ENCODE measurements around the gene ZKSCAN3. TPM values are rescaled to one million over a fixed set of nuclear protein-coding genes. Genes with fewer than 3 reads are reported as not detected.

Gene ZKSCAN3
- polyA plus RNA-seq, 1 donor from 2014 or later, result 14.9 TPM

- Histone ChIP-seq H4K20me1 (ENCODE audit: insufficient read depth) (no peaks in the 10 kb centered on the region), H3K27me3 (ENCODE audit: insufficient read depth, low read depth, low read length) (no peaks in the 10 kb centered on the region), H3K9me2 (ENCODE audit: insufficient read depth, low read length) (no peaks in the 10 kb centered on the region), H3K9me3 (ENCODE audit: low read length) (no peaks in the 10 kb centered on the region), H3K9ac (ENCODE audit: low read length) (peak overlapping the region; percentile 86), H2AFZ (ENCODE audit: low read depth, low read length) (peak overlapping the region; percentile 87), H3K36me3 (ENCODE audit: insufficient read depth, low read length) (no peaks in the 10 kb centered on the region), H3K79me2 (replicated peaks; ENCODE audit: insufficient read depth, low read length) (peaks cover 30% of the 10 kb centered on the region), H3F3A (ENCODE audit: insufficient read depth, low read length, poor library complexity, severe bottlenecking) (peaks cover 3% of the 10 kb centered on the region), H3K27ac (ENCODE audit: low read length) (peak overlapping the region; percentile 93), H3K4me2 (ENCODE audit: low read length) (peak overlapping the region; percentile 60), H3K4me3 (ENCODE audit: low read length) (peak overlapping the region; percentile 74)
- TF ChIP-seq MXI1 (conservative IDR thresholded peaks at IDR 0.05; ENCODE audit: poor library complexity, severe bottlenecking) (no peak), REST (IDR thresholded peaks at IDR 0.05; ENCODE audit: borderline replicate concordance) (no peak), POLR2AphosphoS5 (IDR thresholded peaks at IDR 0.05) (no peak), TAF1 (IDR thresholded peaks at IDR 0.05; ENCODE audit: low read depth) (no peak), CTCF (IDR thresholded peaks at IDR 0.05; ENCODE audit: poor library complexity, severe bottlenecking) (no peak), EZH2 (IDR thresholded peaks at IDR 0.05; ENCODE audit: borderline replicate concordance, insufficient read depth, low read length, poor library complexity, severe bottlenecking) (no peak)
Measured at GRCh38 chr6:28349344-28349891, 329 bp upstream of the ZKSCAN3 start.

GRCh38 chr6:28351087-28351486, 1.3 kb downstream of the ZKSCAN3 start:
- TF ChIP-seq CTCF (IDR thresholded peaks at IDR 0.05; ENCODE audit: poor library complexity, severe bottlenecking), result no peak
- H3K4me2 ChIP-seq (ENCODE audit: low read length), result peak overlapping the region; percentile 89
- H2AFZ ChIP-seq (ENCODE audit: low read depth, low read length), result no peak overlapping the region
- H3F3A ChIP-seq (ENCODE audit: insufficient read depth, low read length, poor library complexity, severe bottlenecking), result peaks cover 3% of the 10 kb centered on the region
- H3K27ac ChIP-seq (ENCODE audit: low read length), result no peak overlapping the region
- H3K4me3 ChIP-seq (ENCODE audit: low read length), result peak overlapping the region; percentile 74
- H3K9ac ChIP-seq (ENCODE audit: low read length), result peak overlapping the region; percentile 86
- no peaks in the 10 kb centered on the region for H4K20me1 ChIP-seq (ENCODE audit: insufficient read depth)
- no peaks in the 10 kb centered on the region for H3K9me3 ChIP-seq (ENCODE audit: low read length)
- H3K27me3 ChIP-seq (ENCODE audit: insufficient read depth, low read depth, low read length), result no peaks in the 10 kb centered on the region
- H3K79me2 ChIP-seq (replicated peaks; ENCODE audit: insufficient read depth, low read length), result peaks cover 30% of the 10 kb centered on the region
- no peaks in the 10 kb centered on the region for H3K9me2 ChIP-seq (ENCODE audit: insufficient read depth, low read length)
- no peaks in the 10 kb centered on the region for H3K36me3 ChIP-seq (ENCODE audit: insufficient read depth, low read length)
